ENCODE data around the gene EPHB3. TPM values are rescaled to one million over a fixed set of nuclear protein-coding genes. Genes with fewer than 3 reads are reported as not detected.

The EPHB3 gene
- total RNA-seq, 1 donor from 2014 or later, result 0.07 TPM

- DNase-seq (no peak), ATAC-seq (ENCODE audit: low read depth) (no peak)
- H3K36me3 Mint-ChIP-seq (ENCODE audit: low read depth), result no peaks in the 10 kb centered on the region
- no peaks in the 10 kb centered on the region for H3K9me3 Mint-ChIP-seq
- no peak overlapping the region for H3K27ac Mint-ChIP-seq
- ChIA-PET POLR2A (interaction anchor here (0.6 kb wide), 1 partner anchor 177 kb away, joined by 4 read pairs; no protein-coding TSS in a partner anchor), CTCF (interaction anchor here (0.7 to 2.5 kb wide), 5 partner anchors 15 to 644 kb away, joined by 3 to 8 read pairs (median 3); partner anchors contain the start of gene EPHB3)
- H3K27me3 Mint-ChIP-seq, result peaks cover 33% of the 10 kb centered on the region
- no peak overlapping the region for H3K4me3 Mint-ChIP-seq
- TF ChIP-seq CTCF (IDR thresholded peaks at IDR 0.05), result no peak
- H3K4me1 Mint-ChIP-seq, result peaks cover 4% of the 10 kb centered on the region
- intact Hi-C loops (cut with micrococcal nuclease), result loop anchor here (2.0 to 5.0 kb wide), 3 partner anchors 169 to 313 kb away; partner anchors contain the start of genes PSMD2 and VWA5B2
These were observed 21.7 kb upstream of the EPHB3 start for GRCh38 chr3:184539801-184540435.

- CTCF ChIA-PET, result interaction anchor here (0.7 to 3.7 kb wide), 8 partner anchors 10 to 645 kb away, joined by 3 to 39 read pairs (median 3); no protein-coding TSS in a partner anchor
- Mint-ChIP-seq H3K27ac (no peak overlapping the region), H3K9me3 (no peaks in the 10 kb centered on the region), H3K4me3 (no peak overlapping the region), H3K4me1 (peaks cover 8% of the 10 kb centered on the region), H3K36me3 (ENCODE audit: low read depth) (no peaks in the 10 kb centered on the region), H3K27me3 (peaks cover 33% of the 10 kb centered on the region)
- ATAC-seq (ENCODE audit: low read depth) (peak; percentile 59), DNase-seq (peak; percentile 52)
- intact Hi-C loops (cut with micrococcal nuclease), result loop anchor here (2.0 to 5.0 kb wide), 3 partner anchors 170 to 314 kb away; partner anchors contain the start of genes PSMD2 and VWA5B2
- peak; percentile 63 for TF ChIP-seq CTCF (IDR thresholded peaks at IDR 0.05)
- POLR2A ChIA-PET, result no interaction called here
These were observed 20.6 kb upstream of the EPHB3 start for GRCh38 chr3:184540777-184541681.

GRCh38 chr3:184541886-184542562 is 19.6 kb upstream of the EPHB3 start:
- CTCF ChIA-PET, result interaction anchor here (0.7 to 3.7 kb wide), 7 partner anchors 9 to 646 kb away, joined by 3 to 39 read pairs (median 3); no protein-coding TSS in a partner anchor
- peaks cover 12% of the 10 kb centered on the region for H3K4me1 Mint-ChIP-seq
- no peak overlapping the region for H3K27ac Mint-ChIP-seq
- no peak for TF ChIP-seq CTCF (IDR thresholded peaks at IDR 0.05)
- no peaks in the 10 kb centered on the region for H3K36me3 Mint-ChIP-seq (ENCODE audit: low read depth)
- POLR2A ChIA-PET, result interaction anchor here (0.6 kb wide), 1 partner anchor 10 kb away, joined by 4 read pairs; no protein-coding TSS in a partner anchor
- ATAC-seq (ENCODE audit: low read depth) (no peak), DNase-seq (no peak)
- peaks cover 31% of the 10 kb centered on the region for H3K27me3 Mint-ChIP-seq
- no peak overlapping the region for H3K4me3 Mint-ChIP-seq
- intact Hi-C loops (cut with micrococcal nuclease), result loop anchor here (2.0 to 5.0 kb wide), 3 partner anchors 171 to 315 kb away; partner anchors contain the start of genes PSMD2 and VWA5B2
- no peaks in the 10 kb centered on the region for H3K9me3 Mint-ChIP-seq

GRCh38 chr3:184542577-184542976 is 19.0 kb upstream of the EPHB3 start:
- Mint-ChIP-seq H3K4me1 (peaks cover 12% of the 10 kb centered on the region), H3K27ac (no peak overlapping the region), H3K9me3 (no peaks in the 10 kb centered on the region), H3K36me3 (ENCODE audit: low read depth) (no peaks in the 10 kb centered on the region), H3K4me3 (no peak overlapping the region), H3K27me3 (peaks cover 27% of the 10 kb centered on the region)
- no peak for TF ChIP-seq CTCF (IDR thresholded peaks at IDR 0.05)
- POLR2A ChIA-PET, result no interaction called here
- intact Hi-C loops (cut with micrococcal nuclease), result loop anchor here (5.0 kb wide), 2 partner anchors 245 to 315 kb away; partner anchors contain the start of genes PSMD2 and VWA5B2
- CTCF ChIA-PET, result interaction anchor here (0.7 to 3.7 kb wide), 3 partner anchors 28 to 187 kb away, joined by 6 to 39 read pairs (median 11); no protein-coding TSS in a partner anchor
- DNase-seq (no peak), ATAC-seq (ENCODE audit: low read depth) (no peak)
